ENCODE data around the gene SBDS.
"Not testable (repeated sequence)": the region's sequence is repeated elsewhere in the genome, so short reads cannot be mapped to it uniquely, and the experiment has no call there.

The SBDS gene

DNA sequence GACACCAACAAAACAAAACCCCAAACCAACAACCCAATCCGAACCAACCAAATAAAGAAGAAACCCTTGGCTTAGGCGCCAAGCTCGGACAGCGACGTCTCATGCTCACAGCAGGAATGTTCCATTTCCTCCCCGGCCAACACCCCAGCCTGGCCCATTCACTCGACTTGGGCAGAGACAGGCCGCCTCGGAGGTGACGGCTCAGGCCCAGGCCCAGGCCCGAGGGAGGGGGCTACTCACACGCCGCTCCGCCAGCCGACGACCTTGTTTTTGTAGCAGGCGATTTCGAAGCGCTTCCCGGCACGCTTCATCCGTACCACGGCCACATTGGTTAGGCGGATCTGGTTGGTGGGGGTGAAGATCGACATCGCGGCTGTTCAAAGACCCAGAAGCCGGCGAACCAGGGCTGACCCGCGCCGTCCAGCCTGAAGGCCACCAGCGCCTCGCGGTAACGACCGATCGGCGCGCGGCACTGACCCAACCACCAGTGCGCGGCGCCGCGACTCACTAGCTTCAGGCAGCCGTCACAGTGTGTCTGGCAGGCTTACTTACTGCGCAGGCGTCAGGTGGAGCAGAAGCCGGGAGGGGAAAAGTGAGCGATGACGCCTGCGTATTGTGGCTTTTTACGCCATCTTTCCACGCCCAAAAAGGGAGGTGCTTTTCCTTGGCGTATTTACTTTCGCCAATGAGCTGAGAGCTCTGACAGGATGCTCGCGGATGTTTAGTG, at the start of gene SBDS:
TSS of gene SBDS (minus strand) at position 537 of the 727 bp plus-strand sequence. CDS start at position 368, 169 bp downstream.
- TF ChIP-seq CTCF (IDR thresholded peaks at IDR 0.05), result not testable (repeated sequence)

DNA sequence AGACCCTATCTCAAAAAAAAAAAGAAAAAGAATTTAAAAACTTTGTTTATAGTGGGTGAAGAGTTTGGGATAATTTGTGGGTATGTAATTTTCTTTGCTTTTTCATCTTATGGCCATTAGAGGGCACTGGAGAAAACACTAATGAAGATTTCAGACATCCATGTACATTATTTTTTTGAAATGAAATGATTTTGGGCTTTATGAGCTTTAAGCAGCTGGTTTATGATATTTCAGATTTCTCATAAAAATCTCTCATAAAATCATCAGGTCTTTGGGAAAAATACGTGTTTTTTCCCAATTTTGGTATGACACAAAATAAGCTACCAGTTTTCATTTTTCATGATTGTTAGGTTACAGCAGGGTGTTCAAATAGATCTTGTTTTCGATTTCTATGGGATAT, 45.4 kb upstream of the SBDS start:
- peak; percentile 35; the same call in 1 of the 2 replicates for TF ChIP-seq CTCF (IDR thresholded peaks at IDR 0.05)

DNA sequence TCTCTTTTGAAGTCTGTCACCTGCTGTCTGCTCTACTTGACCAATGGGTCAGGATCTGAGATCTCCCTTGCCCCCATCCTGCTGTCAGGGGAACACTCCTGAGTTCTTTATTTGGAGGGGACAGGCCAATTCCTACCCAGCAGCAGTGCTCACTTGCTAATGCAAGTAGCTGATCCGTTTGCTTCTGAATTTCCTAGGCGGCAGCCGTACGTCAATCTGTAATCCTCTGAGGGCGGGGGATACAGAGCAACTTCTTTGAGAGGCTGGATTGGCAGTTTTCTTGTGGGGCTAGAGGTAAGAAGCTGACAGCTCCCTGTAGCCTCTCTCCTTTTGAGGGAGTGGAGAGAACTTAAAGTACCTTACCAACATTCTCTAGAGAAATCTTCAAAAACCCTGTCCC, 37.9 kb upstream of the SBDS start:
- TF ChIP-seq CTCF (IDR thresholded peaks at IDR 0.05), result no peak

GRCh38 chr7:67022511-67022910, 27.1 kb upstream of the SBDS start:
- TF ChIP-seq CTCF (IDR thresholded peaks at IDR 0.05), result no peak

DNA sequence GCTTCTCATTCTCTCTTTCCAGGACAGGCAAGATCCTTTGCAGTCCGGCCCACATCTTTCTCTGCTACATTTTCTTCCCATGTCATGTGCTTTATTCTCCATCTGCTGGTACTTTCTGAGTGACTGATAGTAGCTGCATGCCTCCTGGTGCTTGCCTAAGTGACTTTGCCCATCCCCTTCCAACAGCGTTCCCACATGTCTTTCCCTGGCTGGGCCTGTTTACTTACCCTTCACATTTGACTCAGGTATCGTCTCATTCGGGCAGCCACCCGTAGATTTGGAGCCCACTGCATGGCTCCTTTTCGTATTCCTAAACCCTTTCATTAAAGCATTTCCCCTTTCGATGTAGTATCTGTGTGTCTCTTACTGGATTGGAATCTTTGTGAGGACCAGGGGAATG, 25.9 kb upstream of the SBDS start:
- TF ChIP-seq CTCF (IDR thresholded peaks at IDR 0.05), result no peak

DNA sequence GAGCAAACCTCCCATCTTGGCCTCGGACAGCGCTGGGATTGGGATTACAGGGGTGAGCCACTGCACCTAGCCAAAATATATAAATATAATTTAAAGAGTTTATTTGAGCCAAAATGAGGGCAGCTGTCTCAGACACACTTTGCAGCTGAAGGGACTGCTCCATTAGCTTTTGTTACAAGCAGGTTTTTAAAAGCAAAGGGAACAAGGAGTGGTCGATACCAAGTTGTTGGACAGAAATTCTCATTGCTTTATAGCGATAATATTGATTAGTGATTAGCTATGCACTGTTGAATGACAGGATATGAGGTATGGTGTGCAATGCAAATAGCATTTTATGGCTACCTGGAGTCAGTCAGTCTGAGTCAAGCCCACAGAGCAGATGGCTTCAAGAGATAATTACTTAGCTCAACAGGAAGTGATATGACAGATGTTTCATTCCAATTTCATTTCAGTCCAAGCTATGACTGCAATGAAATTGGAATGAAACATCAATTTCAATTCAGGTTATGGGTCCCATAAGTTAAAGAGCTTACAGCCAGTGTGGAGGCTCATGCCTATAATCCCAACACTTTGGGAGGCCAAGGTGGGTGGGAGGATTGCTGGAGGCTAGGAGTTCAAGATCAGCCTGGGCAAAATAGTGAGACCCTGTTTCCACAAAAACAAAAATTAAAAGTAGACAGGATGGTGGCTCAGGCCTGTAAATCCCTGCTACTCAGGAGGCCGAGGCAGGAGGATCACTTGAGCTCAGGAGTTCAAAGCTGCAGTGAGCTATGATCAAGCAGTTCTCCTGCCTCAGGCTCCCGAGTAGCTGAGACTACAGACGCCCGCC, 24.4 kb upstream of the SBDS start:
- no peak for TF ChIP-seq CTCF (IDR thresholded peaks at IDR 0.05)

- TF ChIP-seq CTCF (IDR thresholded peaks at IDR 0.05), result no peak
Observed at GRCh38 chr7:67018940-67019339, 23.6 kb upstream of the SBDS start.
